Endodermal cell (in vitro differentiated cells): ENCODE measurements around the gene NTSR1. TPM values are rescaled to one million over a fixed set of nuclear protein-coding genes. Genes with fewer than 3 reads are reported as not detected.

ENCODE experiments used
- DNase-seq: peaks from one replicate; pipeline ENCODE4 v3.0.0-alpha.2; 2017
- H3K27ac ChIP-seq: 2 replicates; pipeline ENCODE4 v1.5.1; 2013; ENCODE audit warnings: mild to moderate bottlenecking, low read depth, low read length, moderate library complexity
- H3K27me3 ChIP-seq: 2 replicates; pipeline ENCODE4 v1.6.1; 2013; ENCODE audit warnings: mild to moderate bottlenecking, low read length, moderate library complexity; ENCODE audit not compliant: insufficient read depth, control insufficient read depth, poor library complexity, severe bottlenecking
- H3K36me3 ChIP-seq: 2 replicates; pipeline ENCODE4 v1.7.0; 2013; ENCODE audit warnings: mild to moderate bottlenecking, low read length, moderate library complexity; ENCODE audit not compliant: control insufficient read depth, insufficient read depth
- H3K4me1 ChIP-seq: one replicate; pipeline ENCODE4 v1.7.0; 2013; ENCODE audit warnings: low read length; ENCODE audit not compliant: control insufficient read depth, insufficient read depth
- H3K4me3 ChIP-seq: 2 replicates; pipeline ENCODE4 v1.5.1; 2013; ENCODE audit warnings: mild to moderate bottlenecking, low read length, moderate library complexity
- H3K9ac ChIP-seq: 2 replicates; pipeline ENCODE4 v1.6.1; 2013; ENCODE audit warnings: mild to moderate bottlenecking, low read length, moderate library complexity; ENCODE audit not compliant: poor library complexity, severe bottlenecking; ENCODE audit errors: extremely low read depth
- H3K9me3 ChIP-seq: 2 replicates; pipeline ENCODE4 v1.6.1; 2013; ENCODE audit warnings: mild to moderate bottlenecking, low read length, moderate library complexity; ENCODE audit not compliant: control insufficient read depth
- H3K27ac Mint-ChIP-seq: 2 replicates; pipeline ENCODE4 v1.8.0; 2020; ENCODE audit warnings: mixed read lengths
- H3K27me3 Mint-ChIP-seq: 2 replicates; pipeline ENCODE4 v1.8.0; 2021; ENCODE audit warnings: mild to moderate bottlenecking, mixed read lengths; ENCODE audit not compliant: insufficient read depth
- H3K36me3 Mint-ChIP-seq: 2 replicates; pipeline ENCODE4 v1.8.0; 2020; ENCODE audit warnings: low read depth, mixed read lengths
- H3K4me1 Mint-ChIP-seq: 2 replicates; pipeline ENCODE4 v1.8.0; 2020; ENCODE audit warnings: mixed read lengths
- H3K4me3 Mint-ChIP-seq: 2 replicates; pipeline ENCODE4 v1.8.0; 2020; ENCODE audit warnings: mild to moderate bottlenecking, moderate library complexity, mixed read lengths
- H3K9me3 Mint-ChIP-seq: 2 replicates; pipeline ENCODE4 v1.8.0; 2020; ENCODE audit warnings: mild to moderate bottlenecking, mixed read lengths
- WGBS, 2 experiments: methylation state at CpG; one replicate each; pipeline versions ENCODE4 v1.1.5 to v1.1.7; 2013; ENCODE audit warnings: missing lambda C conversion rate in 2 of 2, mixed read lengths in 1 of 2; ENCODE audit not compliant: insufficient coverage in 1 of 2, insufficient read length in 1 of 2; 5-methylcytosine and 5-hydroxymethylcytosine counted together
- total RNA-seq, 2 donors: library from RNA; stranded (reverse); fragmentation: NEBNext Ultra II Directional in 1 of 2; extraction: Animal tissue kit (Norgen Biotek cat#: 25700) in 1 of 2; gene quantifications; 2 replicates in 1 of 2; 3 replicates in 1 of 2; pipeline ENCODE4 v1.2.1, GENCODE V29; 2021
- TF ChIP-seq, protein P1 (sequence below): fragments of 200-600 bp; sonication (generic); conservative IDR thresholded peaks from 2 replicates; pipeline ENCODE4 v1.5.0; 2021; ENCODE audit warnings: antibody characterized with exemption, mild to moderate bottlenecking

Gene NTSR1
- total RNA-seq, 2 donors from 2014 or later = 0.11 to 0.62 TPM

DNA sequence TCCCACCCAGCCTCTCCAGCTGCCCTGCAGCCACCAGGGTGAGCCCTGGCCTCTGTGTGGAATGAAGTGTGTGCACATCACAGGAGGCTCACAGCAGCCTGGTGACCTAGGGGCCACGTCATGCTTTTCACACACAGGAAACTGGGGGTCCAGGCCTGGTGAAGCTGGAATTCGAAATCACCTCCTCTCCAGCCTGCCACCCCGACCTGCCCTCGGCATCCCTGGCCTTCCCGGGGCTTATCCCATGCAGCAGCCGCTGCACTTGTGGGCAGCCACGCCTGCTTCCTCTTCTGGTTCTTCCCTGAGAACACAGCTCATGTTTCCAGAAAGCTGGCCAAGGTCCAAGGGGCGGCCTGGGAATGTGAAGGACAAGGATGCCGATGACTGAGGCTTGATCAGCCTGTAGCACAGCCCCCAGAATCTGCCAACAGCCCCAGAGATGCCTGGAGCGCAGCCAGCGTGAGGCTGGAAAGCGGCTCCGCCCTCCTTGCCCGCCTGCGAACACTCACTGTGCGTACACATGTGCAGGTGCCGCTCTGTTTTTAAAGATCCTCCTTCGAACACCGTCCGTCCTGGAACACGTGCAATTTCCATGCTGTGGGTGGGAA lies 4.2 kb upstream of the NTSR1 start:
- H3K36me3 ChIP-seq = no peaks in the 10 kb centered on the region
- Mint-ChIP-seq H3K4me3 (no peak overlapping the region), H3K4me1 (no peaks in the 10 kb centered on the region), H3K27me3 (peaks cover 29% of the 10 kb centered on the region), H3K9me3 (no peaks in the 10 kb centered on the region), H3K27ac (no peak overlapping the region), H3K36me3 (no peaks in the 10 kb centered on the region)
- H3K27me3 ChIP-seq = peaks cover 27% of the 10 kb centered on the region
- peaks cover 3% of the 10 kb centered on the region for H3K4me1 ChIP-seq
- 82 to 88% methylated on average over 15 to 21 of the region's 21 CpGs for WGBS, 2 experiments
- H3K27ac ChIP-seq = no peak overlapping the region
- H3K4me3 ChIP-seq = no peak overlapping the region
- TF ChIP-seq, protein P1, sequence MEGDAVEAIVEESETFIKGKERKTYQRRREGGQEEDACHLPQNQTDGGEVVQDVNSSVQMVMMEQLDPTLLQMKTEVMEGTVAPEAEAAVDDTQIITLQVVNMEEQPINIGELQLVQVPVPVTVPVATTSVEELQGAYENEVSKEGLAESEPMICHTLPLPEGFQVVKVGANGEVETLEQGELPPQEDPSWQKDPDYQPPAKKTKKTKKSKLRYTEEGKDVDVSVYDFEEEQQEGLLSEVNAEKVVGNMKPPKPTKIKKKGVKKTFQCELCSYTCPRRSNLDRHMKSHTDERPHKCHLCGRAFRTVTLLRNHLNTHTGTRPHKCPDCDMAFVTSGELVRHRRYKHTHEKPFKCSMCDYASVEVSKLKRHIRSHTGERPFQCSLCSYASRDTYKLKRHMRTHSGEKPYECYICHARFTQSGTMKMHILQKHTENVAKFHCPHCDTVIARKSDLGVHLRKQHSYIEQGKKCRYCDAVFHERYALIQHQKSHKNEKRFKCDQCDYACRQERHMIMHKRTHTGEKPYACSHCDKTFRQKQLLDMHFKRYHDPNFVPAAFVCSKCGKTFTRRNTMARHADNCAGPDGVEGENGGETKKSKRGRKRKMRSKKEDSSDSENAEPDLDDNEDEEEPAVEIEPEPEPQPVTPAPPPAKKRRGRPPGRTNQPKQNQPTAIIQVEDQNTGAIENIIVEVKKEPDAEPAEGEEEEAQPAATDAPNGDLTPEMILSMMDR = no peak
- DNase-seq = no peak
- no peaks in the 10 kb centered on the region for H3K9me3 ChIP-seq
- no peak overlapping the region for H3K9ac ChIP-seq

DNA sequence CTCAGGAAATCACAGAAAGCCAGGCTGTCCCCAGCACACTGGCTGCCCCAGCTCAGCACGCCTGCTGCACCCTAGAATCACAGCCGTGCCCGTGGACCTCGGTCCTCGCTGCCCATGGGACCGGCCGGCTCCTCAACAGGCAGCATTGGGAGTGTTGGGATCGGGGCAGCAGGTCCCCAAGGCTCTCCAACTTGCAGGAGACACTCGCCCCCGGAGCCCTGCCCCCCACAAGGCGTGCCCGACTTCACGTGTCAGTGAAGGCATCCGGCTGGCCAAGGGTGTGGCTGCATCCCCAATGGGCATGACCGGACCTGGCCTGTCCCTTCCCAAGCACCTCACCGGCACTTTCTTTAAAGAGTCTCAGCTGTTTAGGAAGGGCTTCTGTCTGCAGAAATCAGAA lies 3.0 kb upstream of the NTSR1 start:
- H3K4me3 Mint-ChIP-seq = no peak overlapping the region
- TF ChIP-seq, protein P1 = no peak
- H3K36me3 ChIP-seq = no peaks in the 10 kb centered on the region
- peaks cover 41% of the 10 kb centered on the region for H3K27me3 Mint-ChIP-seq
- H3K9ac ChIP-seq = no peak overlapping the region
- DNase-seq = no peak
- no peaks in the 10 kb centered on the region for H3K9me3 Mint-ChIP-seq
- H3K4me3 ChIP-seq = no peak overlapping the region
- H3K4me1 Mint-ChIP-seq = no peaks in the 10 kb centered on the region
- H3K4me1 ChIP-seq = peaks cover 3% of the 10 kb centered on the region
- H3K27ac Mint-ChIP-seq = no peak overlapping the region
- H3K36me3 Mint-ChIP-seq = no peaks in the 10 kb centered on the region
- 88 to 94% methylated on average over 16 of the region's 16 CpGs for WGBS, 2 experiments
- no peak overlapping the region for H3K27ac ChIP-seq
- no peaks in the 10 kb centered on the region for H3K9me3 ChIP-seq
- peaks cover 39% of the 10 kb centered on the region for H3K27me3 ChIP-seq

DNA sequence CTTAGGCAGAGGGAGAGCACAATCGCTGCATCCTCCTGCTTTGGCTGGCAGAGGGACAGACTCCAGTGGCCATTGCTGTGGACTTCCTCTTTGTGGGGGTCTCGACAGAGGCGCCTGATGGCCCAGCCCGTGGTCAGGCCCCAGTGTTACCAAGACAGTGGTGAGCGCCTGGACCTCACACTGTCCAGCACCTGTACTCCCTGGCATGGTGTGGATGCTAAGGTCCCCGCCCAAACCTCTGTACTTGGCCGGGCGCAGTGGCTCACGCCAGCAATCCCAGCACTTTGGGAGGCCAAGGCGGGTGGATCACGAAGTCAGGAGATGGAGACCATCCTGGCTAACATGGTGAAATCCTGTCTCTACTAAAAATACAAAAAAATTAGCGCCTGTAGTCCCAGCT lies 2.3 kb upstream of the NTSR1 start:
- H3K27ac Mint-ChIP-seq = no peak overlapping the region
- no peaks in the 10 kb centered on the region for H3K4me1 Mint-ChIP-seq
- Histone ChIP-seq H3K9me3 (no peaks in the 10 kb centered on the region), H3K27me3 (peaks cover 45% of the 10 kb centered on the region), H3K36me3 (no peaks in the 10 kb centered on the region), H3K4me3 (no peak overlapping the region), H3K9ac (no peak overlapping the region), H3K4me1 (peaks cover 3% of the 10 kb centered on the region), H3K27ac (no peak overlapping the region)
- H3K9me3 Mint-ChIP-seq = no peaks in the 10 kb centered on the region
- WGBS, 2 experiments = 89 to 91% methylated on average over 8 to 12 of the region's 12 CpGs
- TF ChIP-seq, protein P1 = no peak
- H3K4me3 Mint-ChIP-seq = no peak overlapping the region
- DNase-seq = no peak
- H3K36me3 Mint-ChIP-seq = no peaks in the 10 kb centered on the region
- peaks cover 46% of the 10 kb centered on the region for H3K27me3 Mint-ChIP-seq
